Heart left ventricle (tissue), 13 donors: ENCODE data around the gene TINAG.

ENCODE experiments used
- POLR2A ChIP-seq, 2 donors: fragments of 450-650 bp; IDR thresholded peaks; one replicate each; pipeline ENCODE4 v1.6.1; 2017; ENCODE audit warnings: antibody characterized with exemption in 2 of 2, mild to moderate bottlenecking in 2 of 2, moderate library complexity in 2 of 2
- TF ChIP-seq, protein P1 (sequence below), 12 donors: fragments of 200-600 bp; sonication (generic) in 4 of 12; IDR thresholded peaks; one replicate each; pipeline versions ENCODE4 v1.5.0 to v1.8.0; 2018 to 2022; ENCODE audit warnings: antibody characterized with exemption in 12 of 12, mild to moderate bottlenecking in 5 of 12
- donor health status: ischemic (EF 13 %, LVEDD 7.1; RV severe dilation, severe dysfunction).
- donor health status: DM: no; HTN: yes; CAD: no.
- donor health status: DM: no; HTN: no; CAD: no.
- donor health status: ischemic (EF 25% LVEDD 6.9; RV normal size, moderate dysfunction).
- donor health status: ischemic (EF 25% LVEDD 5.7; RV mildly dilated, moderate dysfunction).
- donor health status: ischemic (EF 35%, LVEDD 5.7; RV mildly dilated, moderate dysfunction).
- donor health status: nonischemic (EF 11% LVEDD 7.7; RV severe dilation, severe dysfunction).
- donor health status: DM: yes; HTN: yes; CAD: no.
- donor health status: PGD.
- donor health status: ischemic (EF 29% LVEDD 5.4; RV normal size, mild dysfunction).
- donor health status: nonischemic (EF 23%, LVEDD 6.1; RV moderate dilation, normal function).

DNA sequence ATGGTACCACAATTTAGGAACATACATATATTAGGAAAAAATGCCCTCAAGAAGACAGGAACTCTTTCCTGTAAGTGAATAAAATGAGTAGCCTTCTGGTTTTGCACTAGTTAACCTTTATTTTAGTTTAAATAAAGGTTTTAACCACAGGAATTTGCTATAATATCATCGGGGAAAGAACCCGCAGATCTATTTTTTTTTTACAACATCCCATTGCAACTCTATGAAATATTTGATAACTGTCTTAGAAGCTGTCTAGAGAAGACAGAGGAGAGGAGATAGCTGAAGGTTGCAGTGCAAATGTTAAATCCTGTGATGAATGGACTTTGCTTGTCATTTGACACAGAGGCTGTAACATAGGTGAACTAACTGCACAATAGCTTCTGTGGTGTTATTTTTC lies 69.5 kb downstream of the TINAG start:
- TF ChIP-seq, protein P1, sequence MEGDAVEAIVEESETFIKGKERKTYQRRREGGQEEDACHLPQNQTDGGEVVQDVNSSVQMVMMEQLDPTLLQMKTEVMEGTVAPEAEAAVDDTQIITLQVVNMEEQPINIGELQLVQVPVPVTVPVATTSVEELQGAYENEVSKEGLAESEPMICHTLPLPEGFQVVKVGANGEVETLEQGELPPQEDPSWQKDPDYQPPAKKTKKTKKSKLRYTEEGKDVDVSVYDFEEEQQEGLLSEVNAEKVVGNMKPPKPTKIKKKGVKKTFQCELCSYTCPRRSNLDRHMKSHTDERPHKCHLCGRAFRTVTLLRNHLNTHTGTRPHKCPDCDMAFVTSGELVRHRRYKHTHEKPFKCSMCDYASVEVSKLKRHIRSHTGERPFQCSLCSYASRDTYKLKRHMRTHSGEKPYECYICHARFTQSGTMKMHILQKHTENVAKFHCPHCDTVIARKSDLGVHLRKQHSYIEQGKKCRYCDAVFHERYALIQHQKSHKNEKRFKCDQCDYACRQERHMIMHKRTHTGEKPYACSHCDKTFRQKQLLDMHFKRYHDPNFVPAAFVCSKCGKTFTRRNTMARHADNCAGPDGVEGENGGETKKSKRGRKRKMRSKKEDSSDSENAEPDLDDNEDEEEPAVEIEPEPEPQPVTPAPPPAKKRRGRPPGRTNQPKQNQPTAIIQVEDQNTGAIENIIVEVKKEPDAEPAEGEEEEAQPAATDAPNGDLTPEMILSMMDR (IDR thresholded peaks at IDR 0.05), result no peak
- no peak for TF ChIP-seq POLR2A (IDR thresholded peaks at IDR 0.05)
